Left ventricle myocardium superior (tissue), 1 donor: ENCODE results near the gene STUB1. TPM values are rescaled to one million over a fixed set of nuclear protein-coding genes. Genes with fewer than 3 reads are reported as not detected.

Experiments
- ATAC-seq: fragments of 200-7000 bp; cut with Tn5 transposase; one replicate; pipeline ENCODE4 v1.9.1; 2020; ENCODE audit warnings: mild to moderate bottlenecking, moderate library complexity
- DNase-seq: peaks from one replicate; pipeline ENCODE4 v3.0.0-alpha.2; 2020
- intact Hi-C: fragments of 100-400 bp; cut with micrococcal nuclease; formaldehyde crosslinking; loops from one replicate; pipeline ENCODE4 v1.11.0; 2022
- total RNA-seq: library from RNA; stranded (reverse); fragmentation: NEBNext Ultra II Directional; extraction: Animal tissue kit (Norgen Biotek cat#: 25700); gene quantifications from one replicate; pipeline ENCODE4 v1.2.1, GENCODE V29; 2021
- donor health status: DM: no; HTN: yes; CAD: no; lungs with severe emphysema.

The STUB1 gene
- total RNA-seq, 1 donor from 2014 or later = 144 TPM

- ATAC-seq = no peak
- intact Hi-C loops = no loop called here
These were observed 4.2 kb upstream of the STUB1 start for GRCh38 chr16:675884-676564.

GRCh38 chr16:676565-676902, 3.7 kb upstream of the STUB1 start:
- ATAC-seq (no peak), DNase-seq (no peak)
- intact Hi-C loops = no loop called here

More at GRCh38 chr16:675884-676564, 4.2 kb upstream of the STUB1 start:
- DNase-seq = no peak

- intact Hi-C loops = no loop called here
- DNase-seq (no peak), ATAC-seq (no peak)
These were observed 3.3 kb upstream of the STUB1 start for GRCh38 chr16:676913-677312.

- no peak for ATAC-seq
- intact Hi-C loops = no loop called here
- no peak for DNase-seq
These were observed 2.7 kb upstream of the STUB1 start for GRCh38 chr16:677316-678190.

GRCh38 chr16:678209-678857, 1.9 kb upstream of the STUB1 start:
- intact Hi-C loops = no loop called here
- ATAC-seq (no peak), DNase-seq (no peak)

GRCh38 chr16:678858-679813, 1.1 kb upstream of the STUB1 start:
- intact Hi-C loops = no loop called here
- DNase-seq (peak; percentile 86), ATAC-seq (peak; percentile 50)

- ATAC-seq (no peak), DNase-seq (no peak)
- intact Hi-C loops = no loop called here
These were observed 375 bp downstream of the STUB1 start for GRCh38 chr16:680625-680945.

- DNase-seq (peak; percentile 67), ATAC-seq (no peak)
- intact Hi-C loops = no loop called here
These were observed 946 bp downstream of the STUB1 start for GRCh38 chr16:680967-681745.

- ATAC-seq (no peak), DNase-seq (peak; percentile 62)
- intact Hi-C loops = no loop called here
These were observed 1.7 kb downstream of the STUB1 start for GRCh38 chr16:681746-682427.

- DNase-seq = no peak
- ATAC-seq = no peak
- intact Hi-C loops = no loop called here
These were observed 2.5 kb downstream of the STUB1 start for GRCh38 chr16:682493-683395.

- intact Hi-C loops = no loop called here
- ATAC-seq = no peak
- DNase-seq = no peak
These were observed 3.3 kb downstream of the STUB1 start for GRCh38 chr16:683396-684070.

GRCh38 chr16:684071-684794, 4.0 kb downstream of the STUB1 start, which contains the start of gene JMJD8:
JMJD8 (minus strand) TSS chr16:684334; CDS start chr16:684319, 15 bp downstream.
- peak; percentile 99 for DNase-seq
- peak; percentile 63 for ATAC-seq
- intact Hi-C loops = no loop called here

GRCh38 chr16:684961-685696, 4.9 kb downstream of the STUB1 start:
- DNase-seq (peak; percentile 53), ATAC-seq (no peak)
- intact Hi-C loops = no loop called here

GRCh38 chr16:685967-686366, 5.8 kb downstream of the STUB1 start:
- DNase-seq (peak; percentile 60), ATAC-seq (no peak)
- intact Hi-C loops = no loop called here
